Measurements from ENCODE around the gene ITPR1.

DNA sequence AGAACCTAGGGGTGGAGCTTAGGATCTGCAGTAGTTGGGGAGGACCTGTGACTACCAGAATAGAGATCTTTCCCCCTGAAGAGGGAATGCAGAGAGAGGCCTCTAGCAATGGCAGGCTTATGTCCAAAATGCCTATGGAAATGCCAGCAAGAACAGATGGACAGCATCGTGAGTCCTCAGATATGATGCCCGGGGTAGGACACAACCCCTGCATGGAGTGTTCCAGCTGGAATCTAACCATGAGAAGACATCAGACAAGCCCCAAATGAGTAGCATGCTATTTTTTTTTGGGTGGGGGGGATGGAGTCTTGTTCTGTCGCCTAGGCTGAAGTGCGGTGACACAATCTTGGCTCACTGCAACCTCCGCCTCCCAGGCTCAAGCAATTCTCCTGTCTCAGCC lies 111.5 kb downstream of the ITPR1 start:
- TF ChIP-seq EP300 (IDR thresholded peaks at IDR 0.05), result no peak
- TF ChIP-seq, protein P1, sequence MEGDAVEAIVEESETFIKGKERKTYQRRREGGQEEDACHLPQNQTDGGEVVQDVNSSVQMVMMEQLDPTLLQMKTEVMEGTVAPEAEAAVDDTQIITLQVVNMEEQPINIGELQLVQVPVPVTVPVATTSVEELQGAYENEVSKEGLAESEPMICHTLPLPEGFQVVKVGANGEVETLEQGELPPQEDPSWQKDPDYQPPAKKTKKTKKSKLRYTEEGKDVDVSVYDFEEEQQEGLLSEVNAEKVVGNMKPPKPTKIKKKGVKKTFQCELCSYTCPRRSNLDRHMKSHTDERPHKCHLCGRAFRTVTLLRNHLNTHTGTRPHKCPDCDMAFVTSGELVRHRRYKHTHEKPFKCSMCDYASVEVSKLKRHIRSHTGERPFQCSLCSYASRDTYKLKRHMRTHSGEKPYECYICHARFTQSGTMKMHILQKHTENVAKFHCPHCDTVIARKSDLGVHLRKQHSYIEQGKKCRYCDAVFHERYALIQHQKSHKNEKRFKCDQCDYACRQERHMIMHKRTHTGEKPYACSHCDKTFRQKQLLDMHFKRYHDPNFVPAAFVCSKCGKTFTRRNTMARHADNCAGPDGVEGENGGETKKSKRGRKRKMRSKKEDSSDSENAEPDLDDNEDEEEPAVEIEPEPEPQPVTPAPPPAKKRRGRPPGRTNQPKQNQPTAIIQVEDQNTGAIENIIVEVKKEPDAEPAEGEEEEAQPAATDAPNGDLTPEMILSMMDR (IDR thresholded peaks at IDR 0.05), result no peak
- TF ChIP-seq POLR2AphosphoS5 (IDR thresholded peaks at IDR 0.05), result no peak

Data from gastroesophageal sphincter (tissue), 3 donors.